HG02610 (cell line): Measurements from ENCODE around the gene CCDC192.
"Not testable (repeated sequence)": the region's sequence is repeated elsewhere in the genome, so short reads cannot be mapped to it uniquely, and the experiment has no call there.

Source experiments
- ATAC-seq: cut with Tn5 transposase; IDR thresholded peaks from one replicate; pipeline ENCODE4 v1.9.1; 2021; ENCODE audit warnings: mild to moderate bottlenecking, moderate library complexity; ENCODE audit not compliant: unreplicated experiment

Gene CCDC192

DNA sequence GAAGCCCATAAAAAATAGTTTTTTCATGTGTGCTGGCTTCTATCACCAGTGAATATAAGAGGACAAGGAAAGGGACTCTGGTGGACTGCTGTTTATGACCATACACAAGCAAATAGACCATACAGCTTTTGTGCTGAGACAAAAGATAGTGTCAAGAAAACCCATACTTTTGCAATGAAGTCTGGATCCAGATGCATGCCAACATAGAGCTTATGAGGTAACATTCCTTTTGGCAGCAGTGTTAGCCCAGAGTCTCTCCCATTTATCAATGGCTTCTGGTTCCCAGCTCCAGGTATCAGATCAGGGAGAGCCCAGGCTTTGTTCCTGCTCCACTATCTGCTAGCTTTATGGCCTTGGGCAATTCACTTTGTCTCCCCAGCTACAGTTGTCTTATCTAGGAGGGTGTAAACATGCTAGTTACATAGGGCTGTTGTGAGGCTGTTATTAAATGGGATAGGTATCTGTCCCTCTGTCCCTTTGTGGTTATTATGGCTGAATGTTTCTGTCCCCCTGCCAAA lies 55.6 kb downstream of the CCDC192 start:
- ATAC-seq = no peak

DNA sequence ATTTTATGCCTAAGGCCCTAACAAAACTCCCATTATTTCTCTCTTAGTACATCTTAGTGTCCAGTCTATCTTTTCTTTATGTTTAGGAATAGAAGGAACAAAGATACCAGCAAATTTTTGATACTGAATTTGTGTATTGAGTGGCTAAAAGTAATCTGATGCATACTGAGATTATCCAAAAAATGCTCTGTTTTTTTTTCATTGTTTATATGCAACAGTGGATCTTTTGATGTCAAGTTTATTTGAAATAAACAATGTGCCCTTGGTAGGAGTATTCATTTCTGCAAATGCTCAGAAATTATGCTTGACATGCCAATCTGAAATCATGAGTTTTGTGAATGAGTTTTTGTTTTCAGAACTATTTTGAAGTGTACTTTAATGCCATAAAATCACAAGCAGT lies 58.7 kb downstream of the CCDC192 start:
- no peak for ATAC-seq

DNA sequence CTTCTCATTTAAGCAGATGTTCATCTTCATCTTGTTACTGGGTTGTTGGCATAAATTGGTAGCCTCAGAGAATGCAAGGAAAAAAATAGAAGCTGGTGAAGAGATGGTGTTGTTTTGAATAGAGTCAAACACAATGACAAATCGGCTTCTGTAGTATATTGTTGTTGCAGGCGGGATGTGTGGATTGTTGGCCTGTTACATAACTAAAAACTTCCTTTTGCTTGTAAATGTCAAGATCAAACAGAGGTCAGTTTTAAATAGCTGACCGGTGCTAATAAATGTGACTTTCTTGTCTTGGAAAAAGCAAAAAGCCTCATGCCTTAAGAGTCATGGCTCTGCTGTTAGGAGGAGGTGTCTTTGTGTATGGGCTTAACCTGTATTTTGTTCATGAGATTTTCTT lies 59.2 kb downstream of the CCDC192 start:
- no peak for ATAC-seq

DNA sequence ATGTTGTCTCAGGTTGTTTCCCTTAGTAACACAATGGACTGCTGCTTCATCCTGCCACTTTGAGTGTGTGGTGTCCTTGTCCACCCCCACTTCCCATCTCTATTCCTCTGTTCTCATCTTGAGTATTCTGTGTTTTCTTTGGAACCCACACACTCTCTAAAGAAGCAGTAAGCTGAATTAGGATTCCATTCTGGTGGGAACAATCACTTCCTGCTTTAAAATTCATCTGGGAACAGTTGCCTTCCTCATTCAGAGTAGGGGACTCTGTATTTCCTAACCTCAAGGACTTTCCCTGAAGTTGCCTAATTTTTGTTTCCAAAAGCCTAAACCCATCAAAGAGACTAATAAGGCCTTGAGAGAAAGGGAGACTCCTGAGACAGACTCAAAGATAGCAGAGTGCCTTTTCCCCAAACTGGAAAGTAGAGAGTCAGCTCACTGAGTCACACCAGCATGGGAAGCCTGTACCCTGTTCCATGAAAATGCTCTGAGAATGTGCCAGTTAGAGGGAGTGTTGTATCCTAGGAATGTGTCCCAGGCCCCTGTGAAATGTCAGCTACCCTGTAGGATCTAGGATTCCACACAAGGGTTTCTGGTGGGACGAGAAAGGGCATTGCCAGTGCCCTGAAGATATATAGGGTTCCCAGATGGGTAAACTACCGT lies 63.6 kb downstream of the CCDC192 start:
- no peak for ATAC-seq

DNA sequence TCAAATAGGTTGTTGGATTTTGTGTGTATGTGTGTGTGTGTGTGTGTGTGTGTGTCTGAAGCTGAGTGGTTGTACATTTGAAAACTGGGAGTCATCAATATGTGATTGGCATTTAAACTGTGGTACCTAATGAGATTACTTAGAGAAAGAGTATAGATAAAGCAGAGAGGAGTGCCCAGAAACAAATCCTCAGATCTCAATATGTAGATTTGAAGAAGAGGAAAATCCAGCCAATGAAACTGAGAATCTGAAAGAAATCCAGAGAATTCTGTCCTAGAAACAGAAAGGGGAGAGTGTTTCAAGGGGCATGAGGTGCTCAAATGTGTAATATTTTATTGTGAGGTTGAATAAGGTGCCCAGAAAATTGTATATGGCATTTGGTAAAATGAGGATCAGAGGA lies 66.2 kb downstream of the CCDC192 start:
- no peak for ATAC-seq

DNA sequence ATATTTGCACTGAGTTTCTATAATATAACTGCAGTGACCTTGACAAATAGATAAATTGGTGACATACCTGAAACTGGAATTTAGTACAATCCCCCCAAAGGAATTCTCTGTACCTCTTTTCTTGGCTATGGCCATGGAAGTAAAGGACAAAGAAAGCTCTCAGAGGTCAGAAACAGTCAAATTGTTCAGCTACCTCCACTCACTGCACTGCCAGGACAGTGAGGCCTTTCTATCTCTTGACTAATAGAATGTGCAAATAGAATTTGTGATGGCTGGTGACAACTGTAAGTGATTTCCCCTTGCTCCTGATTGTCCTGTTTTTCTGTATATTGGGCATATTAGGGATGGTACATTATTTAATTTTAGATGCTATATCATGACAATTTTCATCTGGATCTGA lies 67.1 kb downstream of the CCDC192 start:
- no peak for ATAC-seq

DNA sequence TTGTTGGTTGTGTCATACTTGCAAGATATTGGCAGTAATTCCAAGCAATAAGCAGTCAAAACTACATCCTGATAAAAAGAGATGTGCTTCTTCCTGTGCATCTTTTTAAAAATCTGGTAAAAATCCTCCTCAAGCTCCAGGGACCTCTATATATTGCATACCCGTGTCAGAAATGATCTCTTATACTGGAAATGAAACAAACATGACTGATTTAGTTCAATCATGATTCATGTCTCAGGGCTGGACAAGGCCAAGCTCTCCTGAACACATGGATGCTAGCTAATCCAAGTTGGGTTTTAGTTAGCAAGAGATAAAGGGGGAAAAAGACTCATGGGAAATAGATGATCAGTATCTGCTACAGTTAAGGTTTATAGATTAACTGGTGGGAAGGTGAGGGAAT lies 69.3 kb downstream of the CCDC192 start:
- ATAC-seq = no peak

DNA sequence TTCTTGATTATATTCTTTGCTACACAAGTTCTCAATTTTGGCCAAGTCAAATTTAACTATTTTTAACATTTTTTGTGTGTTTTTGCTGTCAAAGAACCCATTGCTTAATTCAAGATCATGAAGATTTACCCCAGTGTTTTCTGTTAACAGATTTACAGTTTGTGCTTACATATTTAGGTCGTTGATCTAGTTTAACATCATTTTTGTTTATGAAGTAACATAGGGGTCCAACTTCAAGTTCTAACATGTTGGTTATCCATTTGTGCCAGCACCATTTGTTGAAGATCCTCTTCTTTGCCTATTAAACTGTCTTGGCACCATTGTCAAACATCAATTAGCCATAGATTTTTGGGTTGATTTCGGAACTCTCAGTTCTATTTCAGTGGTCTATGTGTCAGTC lies 71.0 kb downstream of the CCDC192 start:
- no peak for ATAC-seq

DNA sequence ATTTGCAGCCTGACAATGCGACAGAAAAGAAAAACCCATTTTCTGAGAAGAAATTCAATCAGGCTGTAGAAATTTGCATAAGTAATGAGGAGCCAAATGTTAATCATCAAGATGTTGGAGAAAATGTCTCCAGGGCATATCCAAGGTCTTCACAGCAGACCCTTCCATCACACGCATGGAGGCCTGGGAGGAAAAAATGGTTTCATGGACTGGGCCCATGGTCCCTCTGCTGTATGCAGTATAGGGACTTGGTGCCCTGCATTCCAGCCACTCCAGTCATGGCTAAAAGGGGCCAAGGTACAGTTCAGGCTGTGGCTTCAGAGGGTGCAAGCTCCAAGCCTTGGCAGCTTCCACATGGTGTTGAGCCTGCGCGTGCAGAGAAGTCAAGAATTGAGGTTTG lies 73.3 kb downstream of the CCDC192 start:
- ATAC-seq = no peak

DNA sequence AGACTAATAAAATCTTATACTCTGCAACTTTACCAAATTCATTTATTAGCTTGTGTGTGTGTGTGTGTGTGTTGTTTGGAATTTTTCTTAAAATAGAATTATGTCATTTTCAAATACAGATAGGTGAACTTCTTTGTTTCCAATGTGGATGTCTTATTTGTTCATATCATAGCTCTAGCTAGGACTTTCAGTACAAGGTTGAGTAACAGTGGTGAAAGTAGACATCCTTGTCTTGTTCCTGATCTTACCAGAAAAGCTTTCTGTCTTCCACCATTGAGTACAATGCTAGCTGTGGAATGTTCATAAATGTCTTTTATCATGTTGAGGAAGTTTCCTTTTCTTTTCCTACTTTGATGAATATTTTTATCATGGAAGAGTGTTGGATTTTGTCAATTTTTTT lies 74.8 kb downstream of the CCDC192 start:
- ATAC-seq = no peak

DNA sequence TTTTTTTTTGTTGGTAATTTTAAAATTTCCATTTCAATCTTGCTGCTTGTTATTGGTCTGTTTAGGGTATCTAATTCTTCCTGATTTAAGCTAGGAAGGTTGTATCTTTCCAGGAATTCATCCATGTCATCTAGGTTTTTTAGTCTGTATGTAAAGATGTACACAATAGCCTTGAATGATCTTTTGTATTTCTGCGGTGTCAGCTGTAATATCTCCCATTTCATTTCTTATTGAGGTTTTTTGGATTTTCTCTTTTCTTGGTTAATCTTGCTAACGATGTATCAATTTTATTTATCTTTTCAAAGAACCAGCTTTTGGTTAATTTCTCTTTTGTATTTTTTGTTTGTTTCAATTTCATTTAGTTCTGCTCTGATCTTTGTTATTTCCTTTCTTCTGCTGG lies 79.3 kb downstream of the CCDC192 start:
- ATAC-seq = not testable (repeated sequence)

DNA sequence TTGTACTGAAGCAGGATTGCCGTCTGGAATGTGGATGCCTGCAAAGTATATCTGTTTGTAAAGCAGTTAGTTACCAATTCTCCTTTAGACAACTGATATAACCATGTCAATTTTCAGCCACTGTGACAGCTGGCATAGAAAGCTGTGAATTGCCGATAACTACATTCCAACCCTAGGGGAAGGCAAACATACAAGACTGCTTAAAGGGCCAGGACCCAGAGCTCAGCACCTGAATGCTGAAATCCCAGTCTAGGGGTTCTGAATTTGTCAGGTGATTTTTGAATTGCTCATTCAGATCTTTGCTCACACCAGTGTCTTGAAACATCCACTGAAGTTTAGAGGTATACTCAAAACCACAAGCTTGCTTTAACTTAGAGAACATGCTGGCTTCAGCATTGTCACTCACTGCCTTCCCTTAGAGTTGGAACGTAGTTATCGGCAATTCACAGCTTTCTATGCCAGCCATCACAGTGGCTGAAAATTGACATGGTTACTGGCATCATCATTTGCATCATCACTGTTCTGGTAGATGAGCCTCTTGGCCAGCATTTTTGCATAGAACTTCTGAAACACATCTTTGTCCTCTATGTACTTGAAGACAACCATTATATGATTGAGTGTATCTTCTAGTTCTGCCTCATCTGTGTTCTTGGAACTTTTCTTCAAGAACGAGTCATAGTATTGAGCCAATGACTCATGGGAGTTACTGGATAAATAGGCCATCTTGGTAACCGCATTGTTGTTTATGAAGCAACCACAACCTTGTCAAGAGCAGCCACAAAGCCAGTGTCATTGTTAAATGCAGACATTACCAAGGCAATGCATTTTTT lies 82.1 kb downstream of the CCDC192 start:
- peak; percentile 96 for ATAC-seq

DNA sequence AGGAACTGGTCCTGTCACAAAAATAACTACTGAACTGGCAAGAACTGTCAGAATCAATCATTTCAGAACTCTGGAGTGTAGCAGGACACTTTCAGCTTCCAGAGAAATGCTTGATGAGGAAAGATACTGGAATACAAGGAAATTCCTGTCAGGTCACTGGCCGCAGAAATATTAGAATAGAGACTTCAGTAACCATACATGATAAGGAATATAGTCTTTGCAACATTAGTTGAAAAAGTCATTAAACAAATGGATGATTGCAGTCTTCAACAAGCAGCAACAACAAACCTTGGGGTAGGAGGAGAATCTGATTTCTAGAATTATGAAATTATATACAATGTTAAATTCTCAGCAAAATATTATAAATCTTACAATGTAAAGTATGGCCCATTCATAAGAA lies 88.2 kb downstream of the CCDC192 start:
- no peak for ATAC-seq

DNA sequence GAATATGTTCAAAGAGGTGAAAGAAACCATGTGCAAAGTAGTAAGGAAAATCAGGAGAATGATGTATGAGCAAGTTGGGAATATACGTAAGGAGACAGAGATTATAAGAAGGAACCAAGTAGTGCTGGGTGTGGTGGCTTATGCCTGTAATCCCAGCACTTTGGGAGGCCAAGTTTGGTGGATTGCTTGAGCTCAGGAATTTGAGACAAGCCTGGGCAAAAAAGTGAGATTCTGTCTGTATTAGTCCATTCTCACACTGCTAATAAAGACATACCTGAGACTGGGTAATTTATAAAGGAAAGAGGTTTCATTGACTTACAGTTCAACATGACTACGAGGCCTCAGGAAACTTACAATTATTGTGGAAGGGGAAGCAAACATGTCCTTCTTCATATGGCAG lies 88.7 kb downstream of the CCDC192 start:
- not testable (repeated sequence) for ATAC-seq

DNA sequence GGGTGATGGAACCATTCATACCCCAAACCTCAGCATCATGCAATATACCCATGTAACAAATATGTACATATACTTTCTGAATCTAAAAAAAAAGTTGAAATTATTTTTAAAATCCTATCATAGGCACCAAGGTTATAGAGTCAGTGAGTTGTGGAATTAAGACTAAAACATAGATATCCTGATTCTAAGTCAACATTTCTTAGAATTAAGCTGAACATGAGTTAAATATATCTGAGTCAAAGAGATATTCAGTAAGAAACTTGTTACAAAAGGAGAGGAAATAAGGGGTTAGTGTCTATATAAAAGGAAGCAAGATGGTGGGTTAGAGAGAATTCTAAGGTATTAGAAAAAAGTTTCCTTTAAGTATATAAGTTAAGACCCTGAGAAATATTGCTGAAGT lies 89.9 kb downstream of the CCDC192 start:
- no peak for ATAC-seq

DNA sequence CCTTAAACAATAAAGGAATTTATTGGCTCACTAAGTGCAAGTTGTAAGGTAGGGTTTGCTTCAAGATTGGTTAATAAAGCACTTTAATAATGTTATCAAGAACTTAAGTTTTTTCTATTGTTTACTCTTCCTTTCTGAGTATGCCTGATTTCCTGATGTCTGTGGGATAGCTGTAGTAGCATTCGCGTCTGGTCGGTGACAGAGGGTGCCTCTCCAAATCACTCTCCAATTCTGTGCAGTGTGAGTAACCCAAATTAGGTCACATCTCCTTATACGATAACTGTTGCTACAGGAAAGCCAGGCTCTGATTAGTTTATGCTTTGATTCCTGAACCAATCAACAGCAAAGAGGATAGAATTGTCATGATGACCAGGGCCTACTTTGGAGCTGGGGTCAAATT lies 90.7 kb downstream of the CCDC192 start:
- ATAC-seq = no peak

DNA sequence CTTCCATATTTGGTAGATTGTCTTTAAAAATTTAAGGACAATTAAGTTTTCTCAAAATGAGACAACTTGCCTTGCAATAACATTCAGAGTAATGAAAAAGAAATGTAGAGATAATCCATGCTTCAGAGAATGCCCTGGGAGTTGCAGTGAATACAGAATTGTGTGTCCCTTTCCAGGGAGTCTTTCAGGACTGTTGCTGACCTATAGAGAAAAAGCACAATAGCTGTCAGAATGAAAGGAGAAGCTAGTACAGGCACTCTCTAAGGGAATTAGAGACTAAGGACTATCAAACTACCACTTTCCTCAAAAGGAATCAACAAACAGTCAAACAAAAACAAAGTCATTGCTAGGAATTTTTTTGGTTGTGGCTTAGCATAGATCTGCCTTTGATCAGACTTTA lies 93.0 kb downstream of the CCDC192 start:
- ATAC-seq = no peak

DNA sequence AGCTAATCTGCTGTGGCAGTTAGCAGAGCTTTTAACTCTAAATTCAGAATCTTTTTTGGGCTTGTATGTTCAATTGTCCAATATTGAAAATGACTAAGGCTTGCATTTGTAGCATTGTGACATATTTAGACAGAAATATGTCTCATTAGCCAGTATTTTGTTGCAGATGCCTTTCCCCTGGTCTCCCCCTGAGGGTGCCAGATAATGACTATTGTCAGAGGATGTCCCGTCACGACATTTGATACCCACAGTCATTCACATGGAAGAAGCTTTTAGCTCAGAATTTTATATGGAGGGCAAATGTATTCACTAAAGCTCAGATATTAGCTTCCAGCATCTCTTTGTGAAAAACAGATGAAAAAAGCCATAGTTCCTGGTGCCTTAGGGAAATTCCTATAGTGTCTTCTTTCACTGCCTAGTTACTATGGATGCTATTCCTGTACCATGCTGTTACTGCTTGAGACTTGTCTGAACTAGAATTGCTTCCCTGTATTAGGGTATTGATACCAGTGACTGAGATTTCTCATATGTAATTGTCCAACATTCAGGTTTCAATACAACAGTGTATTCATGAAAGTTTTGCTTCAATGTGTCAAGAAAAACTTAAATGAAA lies 96.2 kb downstream of the CCDC192 start:
- no peak for ATAC-seq

DNA sequence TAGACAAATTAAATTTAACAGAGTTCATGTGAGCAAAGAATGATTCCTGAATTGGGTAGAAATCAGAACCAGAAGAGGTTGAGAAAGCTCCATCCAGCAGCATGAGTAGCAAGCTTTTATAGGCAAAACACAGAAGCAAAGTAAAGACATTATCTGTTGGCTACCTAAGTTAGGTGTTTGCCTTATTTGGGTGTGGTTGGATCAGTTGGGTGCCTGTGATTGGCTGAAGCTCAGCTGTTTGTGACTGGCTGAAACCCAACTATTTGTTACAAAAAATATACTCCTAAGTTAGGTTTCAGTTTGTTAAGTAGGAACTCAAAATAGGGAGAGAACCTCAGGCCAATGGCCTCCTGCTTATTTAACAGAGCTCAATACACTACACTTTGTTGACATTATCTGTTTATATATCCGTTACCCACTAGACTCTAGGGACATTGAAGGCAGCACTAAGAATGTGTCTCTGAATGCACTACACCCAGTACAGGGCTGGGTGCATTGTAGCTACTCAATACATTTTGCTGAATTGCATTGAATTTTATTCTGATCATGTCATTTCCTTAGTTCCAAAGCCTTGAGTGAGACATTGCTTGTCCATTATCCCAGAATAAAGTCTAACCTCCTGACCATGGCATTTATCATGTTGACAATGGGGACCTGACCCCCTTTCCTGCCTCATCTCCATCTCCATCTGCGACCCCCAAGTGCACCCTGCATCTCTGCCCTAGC lies 98.7 kb downstream of the CCDC192 start:
- no peak for ATAC-seq

DNA sequence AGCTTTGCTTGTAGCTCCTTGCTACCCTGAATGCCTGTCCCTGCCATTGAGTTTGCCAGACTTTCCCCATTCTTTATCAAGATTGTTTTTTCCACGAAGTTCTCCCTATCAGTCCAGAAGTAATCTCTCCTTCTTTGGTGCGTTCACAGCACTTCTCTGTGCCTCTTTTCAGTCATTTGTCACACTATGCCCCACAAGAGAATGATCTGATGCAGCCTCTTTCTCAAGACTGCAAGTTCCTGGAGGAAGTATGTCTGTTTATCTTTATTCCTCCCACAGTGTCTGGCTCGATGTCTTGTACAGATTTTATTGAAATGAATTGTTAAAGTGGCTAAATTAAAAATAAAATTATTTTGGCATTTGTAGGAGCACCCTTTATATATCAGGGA lies 99.3 kb downstream of the CCDC192 start:
- no peak for ATAC-seq

DNA sequence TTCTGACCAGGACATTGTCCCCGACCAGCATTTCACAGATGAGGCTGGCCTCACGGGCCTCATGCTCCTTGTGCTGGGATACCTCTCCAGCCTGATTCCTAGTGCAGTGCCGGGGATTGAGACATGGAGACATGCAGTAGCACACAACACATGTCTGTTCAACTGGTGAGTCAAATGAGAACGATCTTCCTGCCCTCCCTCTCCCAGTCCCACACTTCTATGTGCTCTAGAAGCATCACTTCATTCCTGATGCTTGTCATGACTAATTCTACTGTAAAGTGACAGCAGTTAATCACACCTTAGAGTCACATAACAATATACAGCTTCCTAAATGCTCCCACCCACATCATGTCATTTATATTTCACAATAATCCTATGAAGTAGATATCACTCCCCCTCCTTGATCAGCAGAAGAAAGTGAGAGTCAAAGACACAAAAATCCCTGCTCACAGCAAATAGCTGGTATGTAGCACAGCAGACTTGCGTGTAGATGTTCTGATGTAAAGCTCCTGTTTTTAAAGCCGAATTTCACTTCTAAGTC lies 101.8 kb downstream of the CCDC192 start:
- ATAC-seq = no peak
